K562 (cell line): ENCODE measurements around the gene STOML3. TPM values are rescaled to one million over a fixed set of nuclear protein-coding genes. Genes with fewer than 3 reads are reported as not detected.
A peak's percentile ranks its signal among the peaks of the same experiment; 100 is the strongest.

Source experiments
- E2F8 ChIP-seq: fragments of 450-650 bp; IDR thresholded peaks from 2 replicates; pipeline ENCODE4 v1.7.1; 2018; ENCODE audit warnings: mild to moderate bottlenecking, low read depth; ENCODE audit not compliant: partially characterized antibody
- FOSL1 ChIP-seq: fragments of 200-800 bp; sonication (Bioruptor generic); conservative IDR thresholded peaks from 2 replicates; pipeline ENCODE4 v1.6.1; 2016; ENCODE audit warnings: missing genetic modification characterization, missing compliant biosample characterization
- IRF2 ChIP-seq: sonication (generic); formaldehyde crosslinking; IDR thresholded peaks from 2 replicates; pipeline ENCODE4 v1.8.1; 2022; ENCODE audit warnings: mild to moderate bottlenecking, missing genetic modification reagents
- JUND ChIP-seq, 2 experiments: IDR thresholded peaks; 2 replicates in 1 of 2; 3 replicates in 1 of 2; pipeline ENCODE4 v1.6.1; 2011; ENCODE audit warnings: borderline replicate concordance in 2 of 2, low read depth in 2 of 2, low read length in 2 of 2, improper control_type of control experiment in 1 of 2, missing biosample characterization in 1 of 2, missing genetic modification characterization in 1 of 2, missing genetic modification reagents in 1 of 2
- MYBL2 ChIP-seq, 2 experiments: fragments of 450-650 bp in 1 of 2; sonication (generic) in 1 of 2; formaldehyde crosslinking in 1 of 2; IDR thresholded peaks; 2 replicates each; pipeline versions ENCODE4 v1.6.1 to v1.8.1; 2017 to 2022; ENCODE audit warnings: borderline replicate concordance in 1 of 2, inconsistent platforms in 1 of 2, low read depth in 1 of 2, mild to moderate bottlenecking in 1 of 2, missing genetic modification reagents in 1 of 2, moderate library complexity in 1 of 2
- MYNN ChIP-seq, 2 experiments: sonication (generic); formaldehyde crosslinking in 1 of 2; IDR thresholded peaks; 2 replicates each; pipeline versions ENCODE4 v1.5.0 to v1.6.1; 2016 to 2020; ENCODE audit warnings: antibody characterized with exemption in 1 of 2, missing genetic modification reagents in 1 of 2
- NCOA2 ChIP-seq, 2 experiments: fragments of 450-650 bp; IDR thresholded peaks; 2 replicates each; pipeline ENCODE4 v1.6.1; 2018; ENCODE audit warnings: mild to moderate bottlenecking in 2 of 2, moderate library complexity in 1 of 2; ENCODE audit not compliant: partially characterized antibody in 2 of 2
- SAP30 ChIP-seq: fragments of 200-600 bp; sonication (generic); IDR thresholded peaks from 2 replicates; pipeline ENCODE4 v1.6.1; 2012; ENCODE audit warnings: borderline replicate concordance, low read depth, mild to moderate bottlenecking, moderate library complexity, low read length, control low read depth, inconsistent platforms; ENCODE audit not compliant: insufficient read depth, poor library complexity, severe bottlenecking
- SMAD2 ChIP-seq: fragments of 150-350 bp; IDR thresholded peaks from 2 replicates; pipeline ENCODE4 v1.6.1; 2014; ENCODE audit warnings: low read depth, mild to moderate bottlenecking, low read length
- SMARCC2 ChIP-seq: fragments of 450-650 bp; IDR thresholded peaks from 2 replicates; pipeline ENCODE4 v1.6.1; 2017; ENCODE audit warnings: antibody characterized with exemption, moderate library complexity, mild to moderate bottlenecking, low read depth
- SRSF1 ChIP-seq: fragments of 200-400 bp; formaldehyde crosslinking; IDR thresholded peaks from 2 replicates; pipeline ENCODE4 v1.6.1; 2017; ENCODE audit warnings: mild to moderate bottlenecking, low read depth, low read length, moderate library complexity
- THRAP3 ChIP-seq: fragments of 450-650 bp; IDR thresholded peaks from 2 replicates; pipeline ENCODE4 v1.6.1; 2016; ENCODE audit warnings: mild to moderate bottlenecking, inconsistent platforms, borderline replicate concordance
- XRCC3 ChIP-seq: fragments of 450-650 bp; IDR thresholded peaks from 2 replicates; pipeline ENCODE4 v1.6.1; 2017; ENCODE audit warnings: mild to moderate bottlenecking, moderate library complexity
- XRCC5 ChIP-seq: fragments of 200-400 bp; formaldehyde crosslinking; IDR thresholded peaks from 2 replicates; pipeline ENCODE4 v1.6.1; 2017; ENCODE audit warnings: low read depth, mild to moderate bottlenecking, low read length
- ZNF398 ChIP-seq: fragments of 250-450 bp; sonication (Bioruptor Pico); IDR thresholded peaks from 2 replicates; pipeline ENCODE4 v1.8.0; 2021; ENCODE audit warnings: moderate library complexity, mild to moderate bottlenecking, inconsistent platforms
- ZNF75A ChIP-seq: fragments of 450-650 bp; formaldehyde crosslinking; IDR thresholded peaks from 2 replicates; pipeline ENCODE4 v1.4.0; 2020; ENCODE audit warnings: mild to moderate bottlenecking
- polyA plus RNA-seq, 8 experiments: library from polyadenylated mRNA; depleted of rRNA in 4 of 8; stranded (reverse) in 5 of 8; unstranded in 3 of 8; fragments of >200 nt; fragmentation: Nextera tagmentation in 2 of 8; fragmentation: Illumina TruSeq in 1 of 8; extraction: Ambion mirVana in 2 of 8; extraction: Trizol in 1 of 8; gene quantifications; 2 replicates each; pipeline versions ENCODE4 v1.2.1 to v1.2.3, GENCODE V29; 2011 to 2014; ENCODE audit warnings: inconsistent platforms in 1 of 8, missing spikeins in 1 of 8
- total RNA-seq, 7 experiments: library from RNA; depleted of rRNA in 6 of 7; stranded (reverse); fragments of >200 nt in 6 of 7; fragmentation: Illumina TruSeq in 2 of 7; extraction: Trizol in 2 of 7; gene quantifications; 2 replicates each; pipeline versions ENCODE4 v1.2.1 to v1.2.3, GENCODE V29; 2011 to 2021; ENCODE audit warnings: low replicate concordance in 1 of 7
- TF ChIP-seq, protein P1 (sequence below): fragments of 250-450 bp; sonication (Bioruptor Pico); IDR thresholded peaks from 2 replicates; pipeline ENCODE4 v1.4.0; 2020

STOML3 gene
- total and polyA plus RNA-seq, 9 of the 15 experiments (the other 6 are each of a cell fraction or from before 2014, with no cell fraction given), result 0.04 TPM; not detected in 8

DNA sequence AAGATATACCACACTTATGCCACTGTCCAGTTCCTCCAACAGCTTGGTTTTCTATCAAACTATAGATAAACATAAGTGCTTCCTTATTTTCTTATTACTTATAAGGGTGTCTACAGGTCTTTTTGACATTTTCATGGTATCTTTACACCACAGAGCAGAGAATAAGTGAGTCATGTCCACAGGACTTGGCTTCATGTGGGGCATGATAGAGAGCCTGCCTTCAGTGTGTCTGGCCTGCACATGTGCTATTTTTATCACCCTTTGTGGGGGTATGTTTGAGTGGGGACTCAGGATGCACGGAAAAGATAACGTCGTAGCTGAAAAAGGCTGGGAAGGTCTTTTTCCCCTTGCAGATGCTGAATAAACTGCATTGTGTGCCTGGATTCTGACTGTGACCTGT lies 8.1 kb upstream of the STOML3 start (continued):
- TF ChIP-seq, protein P1, sequence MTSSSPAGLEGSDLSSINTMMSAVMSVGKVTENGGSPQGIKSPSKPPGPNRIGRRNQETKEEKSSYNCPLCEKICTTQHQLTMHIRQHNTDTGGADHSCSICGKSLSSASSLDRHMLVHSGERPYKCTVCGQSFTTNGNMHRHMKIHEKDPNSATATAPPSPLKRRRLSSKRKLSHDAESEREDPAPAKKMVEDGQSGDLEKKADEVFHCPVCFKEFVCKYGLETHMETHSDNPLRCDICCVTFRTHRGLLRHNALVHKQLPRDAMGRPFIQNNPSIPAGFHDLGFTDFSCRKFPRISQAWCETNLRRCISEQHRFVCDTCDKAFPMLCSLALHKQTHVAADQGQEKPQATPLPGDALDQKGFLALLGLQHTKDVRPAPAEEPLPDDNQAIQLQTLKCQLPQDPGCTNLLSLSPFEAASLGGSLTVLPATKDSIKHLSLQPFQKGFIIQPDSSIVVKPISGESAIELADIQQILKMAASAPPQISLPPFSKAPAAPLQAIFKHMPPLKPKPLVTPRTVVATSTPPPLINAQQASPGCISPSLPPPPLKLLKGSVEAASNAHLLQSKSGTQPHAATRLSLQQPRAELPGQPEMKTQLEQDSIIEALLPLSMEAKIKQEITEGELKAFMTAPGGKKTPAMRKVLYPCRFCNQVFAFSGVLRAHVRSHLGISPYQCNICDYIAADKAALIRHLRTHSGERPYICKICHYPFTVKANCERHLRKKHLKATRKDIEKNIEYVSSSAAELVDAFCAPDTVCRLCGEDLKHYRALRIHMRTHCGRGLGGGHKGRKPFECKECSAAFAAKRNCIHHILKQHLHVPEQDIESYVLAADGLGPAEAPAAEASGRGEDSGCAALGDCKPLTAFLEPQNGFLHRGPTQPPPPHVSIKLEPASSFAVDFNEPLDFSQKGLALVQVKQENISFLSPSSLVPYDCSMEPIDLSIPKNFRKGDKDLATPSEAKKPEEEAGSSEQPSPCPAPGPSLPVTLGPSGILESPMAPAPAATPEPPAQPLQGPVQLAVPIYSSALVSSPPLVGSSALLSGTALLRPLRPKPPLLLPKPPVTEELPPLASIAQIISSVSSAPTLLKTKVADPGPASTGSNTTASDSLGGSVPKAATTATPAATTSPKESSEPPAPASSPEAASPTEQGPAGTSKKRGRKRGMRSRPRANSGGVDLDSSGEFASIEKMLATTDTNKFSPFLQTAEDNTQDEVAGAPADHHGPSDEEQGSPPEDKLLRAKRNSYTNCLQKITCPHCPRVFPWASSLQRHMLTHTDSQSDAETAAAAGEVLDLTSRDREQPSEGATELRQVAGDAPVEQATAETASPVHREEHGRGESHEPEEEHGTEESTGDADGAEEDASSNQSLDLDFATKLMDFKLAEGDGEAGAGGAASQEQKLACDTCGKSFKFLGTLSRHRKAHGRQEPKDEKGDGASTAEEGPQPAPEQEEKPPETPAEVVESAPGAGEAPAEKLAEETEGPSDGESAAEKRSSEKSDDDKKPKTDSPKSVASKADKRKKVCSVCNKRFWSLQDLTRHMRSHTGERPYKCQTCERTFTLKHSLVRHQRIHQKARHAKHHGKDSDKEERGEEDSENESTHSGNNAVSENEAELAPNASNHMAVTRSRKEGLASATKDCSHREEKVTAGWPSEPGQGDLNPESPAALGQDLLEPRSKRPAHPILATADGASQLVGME, result no peak
- TF ChIP-seq FOSL1 (tag) (peak; percentile 95), JUND (IDR thresholded peaks at IDR 0.05; ENCODE audit: borderline replicate concordance, low read depth, low read length) (peak; percentile 89), JUND (tag; IDR thresholded peaks at IDR 0.05; ENCODE audit: borderline replicate concordance, low read depth, low read length) (peak; percentile 80; the same call in 2 of the 3 replicates), SMARCC2 (peak; percentile 71; the same call in 1 of the 2 replicates), ZNF398 (CRISPR knock-in tag) (no peak), MYBL2 (IDR thresholded peaks at IDR 0.05; ENCODE audit: low read depth) (no peak), MYBL2 (CRISPR knock-in tag; IDR thresholded peaks at IDR 0.05; ENCODE audit: borderline replicate concordance) (no peak), MYNN (IDR thresholded peaks at IDR 0.05) (no peak), MYNN (CRISPR knock-in tag; IDR thresholded peaks at IDR 0.05) (no peak), SAP30 (no peak), ZNF75A (CRISPR knock-in tag) (no peak), THRAP3 (no peak), SRSF1 (no peak), SMAD2 (no peak), NCOA2 (IDR thresholded peaks at IDR 0.05; ENCODE audit: partially characterized antibody in 2 of 2) (peak in 1 of 2 experiments; percentile 19), E2F8 (no peak), XRCC3 (no peak), XRCC5 (no peak), IRF2 (CRISPR knock-in tag) (no peak)
